Activated CD4-positive, alpha-beta memory T cell treated with anti-CD3 and anti-CD28 coated beads, Interleukin-2, amount 10 ng/mL, durations not matched to agents 7 days and 5 days (primary cell): ENCODE data around the gene WFS1. TPM values are rescaled to one million over a fixed set of nuclear protein-coding genes. Genes with fewer than 3 reads are reported as not detected.

Experiments
- CTCF ChIA-PET: fragments of 350-600 bp; sonication (Branson Sonifier 250); formaldehyde crosslinking; loops from one replicate; lab custom pipeline; 2021; ENCODE audit warnings: antibody characterized with exemption, inconsistent platforms; lab: Charles Lee
- POLR2A ChIA-PET: fragments of 350-600 bp; sonication (Branson Sonifier 250); formaldehyde crosslinking; loops from one replicate; lab custom pipeline; 2021; ENCODE audit warnings: antibody characterized with exemption; lab: Charles Lee
- DNase-seq: peaks from one replicate; pipeline ENCODE4 v3.0.0-alpha.2; 2020
- H3K27ac Mint-ChIP-seq: one replicate; pipeline ENCODE4 v1.8.0; 2021; ENCODE audit warnings: mild to moderate bottlenecking, mixed read lengths
- H3K27me3 Mint-ChIP-seq: one replicate; pipeline ENCODE4 v1.8.0; 2021; ENCODE audit warnings: mixed read lengths
- H3K36me3 Mint-ChIP-seq: one replicate; pipeline ENCODE4 v1.8.0; 2021; ENCODE audit warnings: low read depth, mixed read lengths
- H3K4me1 Mint-ChIP-seq: one replicate; pipeline ENCODE4 v1.8.0; 2021; ENCODE audit warnings: mixed read lengths
- H3K4me3 Mint-ChIP-seq: one replicate; pipeline ENCODE4 v1.8.0; 2021; ENCODE audit warnings: mild to moderate bottlenecking, mixed read lengths
- H3K9me3 Mint-ChIP-seq: one replicate; pipeline ENCODE4 v1.8.0; 2021; ENCODE audit warnings: mixed read lengths
- total RNA-seq, 2 experiments: library from RNA; stranded (reverse); gene quantifications; one replicate each; pipeline ENCODE4 v1.2.3, GENCODE V29; 2021

The WFS1 gene
- total RNA-seq, 2 experiments from 2014 or later, result 2.4 to 3.5 TPM

DNA sequence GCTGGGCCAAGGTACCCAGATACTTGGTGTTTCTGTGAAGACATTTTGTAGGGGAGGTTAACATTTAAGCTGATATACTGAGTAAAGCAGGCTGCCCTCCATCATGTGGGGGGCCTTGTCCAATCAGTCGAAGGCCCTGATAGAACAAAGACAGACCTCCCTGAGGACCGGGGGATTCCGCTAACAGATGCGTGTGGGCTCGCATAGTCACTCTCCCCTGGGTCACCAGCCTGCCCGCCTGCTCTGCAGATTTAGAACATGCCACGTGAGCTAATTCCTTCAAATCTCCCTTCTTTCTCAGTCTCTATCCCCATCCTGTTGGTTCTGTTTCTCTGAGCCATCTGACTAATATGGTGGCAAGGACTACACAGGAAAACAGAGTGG is 60.7 kb downstream of the WFS1 start:
- POLR2A ChIA-PET, result interaction anchor here (1.5 to 1.7 kb wide), 3 partner anchors 10 to 151 kb away, joined by 3 to 6 read pairs (median 4); no protein-coding TSS in a partner anchor
- no peaks in the 10 kb centered on the region for H3K36me3 Mint-ChIP-seq

DNA sequence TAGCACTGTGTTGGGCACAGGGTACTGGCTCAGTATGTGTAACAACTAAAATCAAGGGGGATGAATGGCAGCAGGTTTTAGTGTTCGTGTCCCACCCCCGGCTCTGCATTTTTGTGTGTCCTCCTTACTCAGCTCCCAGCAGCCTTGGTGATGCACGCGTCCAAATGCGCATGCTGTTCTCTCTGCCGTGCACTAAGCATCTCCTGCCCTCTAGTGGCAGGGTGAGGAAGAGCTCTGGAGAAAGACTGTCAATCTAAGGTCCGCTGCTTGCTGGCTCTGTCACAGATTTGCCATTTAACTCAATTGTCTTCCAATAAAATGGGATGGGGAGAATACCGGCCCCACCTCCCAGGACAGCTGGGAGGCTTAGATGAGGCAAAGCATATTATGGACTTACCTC is 61.4 kb downstream of the WFS1 start:
- ChIA-PET POLR2A (interaction anchor here (0.5 to 1.7 kb wide), 4 partner anchors 11 to 151 kb away, joined by 3 to 6 read pairs (median 4); no protein-coding TSS in a partner anchor), CTCF (interaction anchor here (0.6 to 14.4 kb wide), 35 partner anchors 10 to 1473 kb away, joined by 3 to 341 read pairs (median 4); partner anchors contain the start of genes JAKMIP1 and WFS1)
- Mint-ChIP-seq H3K4me3 (no peak overlapping the region), H3K36me3 (no peaks in the 10 kb centered on the region), H3K4me1 (peaks cover 2% of the 10 kb centered on the region), H3K27me3 (peaks cover 23% of the 10 kb centered on the region), H3K27ac (no peak overlapping the region), H3K9me3 (peaks cover 3% of the 10 kb centered on the region)
- peak; percentile 47 for DNase-seq

More for the DNA sequence above, 60.7 kb downstream of the WFS1 start:
- CTCF ChIA-PET, result interaction anchor here (0.6 to 14.4 kb wide), 29 partner anchors 9 to 508 kb away, joined by 3 to 341 read pairs (median 4); partner anchors contain the start of gene WFS1
- peaks cover 27% of the 10 kb centered on the region for H3K27me3 Mint-ChIP-seq
- H3K9me3 Mint-ChIP-seq, result peaks cover 3% of the 10 kb centered on the region
- DNase-seq, result no peak
- H3K4me1 Mint-ChIP-seq, result peaks cover 4% of the 10 kb centered on the region
- no peak overlapping the region for H3K27ac Mint-ChIP-seq
- no peak overlapping the region for H3K4me3 Mint-ChIP-seq

DNA sequence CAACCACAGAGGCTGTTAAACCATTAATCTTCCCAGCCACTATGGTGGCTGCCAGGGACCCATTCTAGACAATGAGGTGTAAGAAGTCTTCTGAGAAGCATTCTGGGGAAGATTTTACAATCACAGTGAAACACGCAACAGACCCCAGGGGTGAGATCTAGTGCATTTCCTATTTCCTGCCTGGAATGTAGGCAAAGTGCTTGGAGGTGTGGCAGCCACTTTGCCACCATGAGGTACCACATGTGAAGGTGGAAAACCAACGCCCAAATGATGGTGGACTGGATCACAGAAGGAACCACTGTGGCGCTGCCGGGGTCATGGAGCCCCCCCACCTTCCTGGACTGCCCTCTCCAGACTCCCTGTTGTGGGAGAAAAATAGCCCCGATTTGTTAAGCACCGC is 61.8 kb downstream of the WFS1 start:
- CTCF ChIA-PET, result interaction anchor here (0.6 to 14.4 kb wide), 33 partner anchors 10 to 1473 kb away, joined by 3 to 341 read pairs (median 5); partner anchors contain the start of genes JAKMIP1 and WFS1
- Mint-ChIP-seq H3K36me3 (no peaks in the 10 kb centered on the region), H3K4me1 (peaks cover 2% of the 10 kb centered on the region), H3K4me3 (no peak overlapping the region), H3K27ac (no peak overlapping the region), H3K9me3 (peaks cover 3% of the 10 kb centered on the region), H3K27me3 (peaks cover 20% of the 10 kb centered on the region)
- DNase-seq, result no peak
- POLR2A ChIA-PET, result interaction anchor here (0.5 to 1.5 kb wide), 3 partner anchors 57 to 152 kb away, joined by 3 to 6 read pairs (median 3); no protein-coding TSS in a partner anchor

DNA sequence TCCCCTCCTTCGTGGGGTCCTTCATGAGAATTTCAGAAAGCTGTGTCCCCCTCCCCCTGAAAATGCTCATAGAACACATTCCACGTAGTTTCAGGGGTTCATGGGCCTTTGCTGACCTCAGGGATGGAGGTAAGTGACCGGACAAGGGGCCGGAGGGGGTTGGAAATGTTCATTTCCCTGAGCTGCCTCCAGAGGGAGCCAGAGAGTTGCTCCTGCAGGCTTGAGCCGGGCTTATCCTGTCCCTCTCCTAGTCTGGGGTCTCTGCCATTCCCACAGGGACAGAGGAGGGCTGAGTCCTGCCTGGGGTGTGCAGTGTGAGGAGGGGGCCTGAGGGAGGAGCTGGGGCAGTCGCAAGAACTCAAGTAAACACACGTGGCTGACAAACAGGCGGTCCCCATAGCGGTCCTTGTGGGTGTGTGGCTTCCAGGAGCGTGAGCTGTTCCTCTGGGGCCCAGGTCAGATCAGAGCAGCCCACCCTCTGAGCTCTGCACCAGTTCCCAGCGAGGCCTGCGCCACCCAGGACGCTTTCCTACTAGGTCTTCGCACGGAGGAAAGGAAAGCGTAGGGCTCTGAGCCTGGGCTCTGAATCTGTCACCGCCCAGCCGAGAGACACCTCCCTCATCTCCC is 62.5 kb downstream of the WFS1 start:
- H3K4me3 Mint-ChIP-seq, result no peak overlapping the region
- ChIA-PET POLR2A (interaction anchor here (0.7 to 1.5 kb wide), 3 partner anchors 81 to 152 kb away, joined by 3 to 6 read pairs (median 3); partner anchors contain the start of gene JAKMIP1), CTCF (interaction anchor here (0.6 to 14.4 kb wide), 29 partner anchors 8 to 333 kb away, joined by 3 to 341 read pairs (median 5); partner anchors contain the start of genes JAKMIP1 and WFS1)
- peaks cover 22% of the 10 kb centered on the region for H3K27me3 Mint-ChIP-seq
- H3K4me1 Mint-ChIP-seq, result peaks cover 4% of the 10 kb centered on the region
- no peak overlapping the region for H3K27ac Mint-ChIP-seq
- peaks cover 3% of the 10 kb centered on the region for H3K9me3 Mint-ChIP-seq
- peak; percentile 36 for DNase-seq
- no peaks in the 10 kb centered on the region for H3K36me3 Mint-ChIP-seq

DNA sequence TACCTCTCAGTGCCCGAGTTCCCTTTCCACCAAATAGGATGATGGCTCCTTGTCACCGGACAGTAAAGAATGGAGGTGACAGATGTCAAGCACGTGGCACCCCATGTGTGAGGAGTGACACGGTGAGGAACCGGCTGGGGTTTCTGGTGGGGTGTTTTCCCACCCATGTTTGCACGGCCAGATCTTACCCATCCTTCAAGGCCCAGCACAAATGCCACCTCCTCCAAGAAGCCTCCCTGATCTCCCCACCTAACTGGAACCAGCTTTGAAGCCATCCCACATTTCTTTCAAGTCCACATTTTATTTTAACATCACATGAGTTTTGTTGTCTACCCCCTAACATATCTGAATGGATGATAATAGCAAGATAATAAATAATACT is 63.0 kb downstream of the WFS1 start:
- no peak overlapping the region for H3K4me3 Mint-ChIP-seq
- H3K36me3 Mint-ChIP-seq, result no peaks in the 10 kb centered on the region
- DNase-seq, result no peak
- peaks cover 9% of the 10 kb centered on the region for H3K4me1 Mint-ChIP-seq
- H3K27me3 Mint-ChIP-seq, result peaks cover 26% of the 10 kb centered on the region
- peaks cover 3% of the 10 kb centered on the region for H3K9me3 Mint-ChIP-seq
- POLR2A ChIA-PET, result interaction anchor here (0.7 kb wide), 1 partner anchor 133 kb away, joined by 3 read pairs; the partner anchor contains the start of gene JAKMIP1
- CTCF ChIA-PET, result interaction anchor here (0.7 to 14.4 kb wide), 19 partner anchors 9 to 334 kb away, joined by 3 to 341 read pairs (median 9); partner anchors contain the start of gene WFS1
- no peak overlapping the region for H3K27ac Mint-ChIP-seq

DNA sequence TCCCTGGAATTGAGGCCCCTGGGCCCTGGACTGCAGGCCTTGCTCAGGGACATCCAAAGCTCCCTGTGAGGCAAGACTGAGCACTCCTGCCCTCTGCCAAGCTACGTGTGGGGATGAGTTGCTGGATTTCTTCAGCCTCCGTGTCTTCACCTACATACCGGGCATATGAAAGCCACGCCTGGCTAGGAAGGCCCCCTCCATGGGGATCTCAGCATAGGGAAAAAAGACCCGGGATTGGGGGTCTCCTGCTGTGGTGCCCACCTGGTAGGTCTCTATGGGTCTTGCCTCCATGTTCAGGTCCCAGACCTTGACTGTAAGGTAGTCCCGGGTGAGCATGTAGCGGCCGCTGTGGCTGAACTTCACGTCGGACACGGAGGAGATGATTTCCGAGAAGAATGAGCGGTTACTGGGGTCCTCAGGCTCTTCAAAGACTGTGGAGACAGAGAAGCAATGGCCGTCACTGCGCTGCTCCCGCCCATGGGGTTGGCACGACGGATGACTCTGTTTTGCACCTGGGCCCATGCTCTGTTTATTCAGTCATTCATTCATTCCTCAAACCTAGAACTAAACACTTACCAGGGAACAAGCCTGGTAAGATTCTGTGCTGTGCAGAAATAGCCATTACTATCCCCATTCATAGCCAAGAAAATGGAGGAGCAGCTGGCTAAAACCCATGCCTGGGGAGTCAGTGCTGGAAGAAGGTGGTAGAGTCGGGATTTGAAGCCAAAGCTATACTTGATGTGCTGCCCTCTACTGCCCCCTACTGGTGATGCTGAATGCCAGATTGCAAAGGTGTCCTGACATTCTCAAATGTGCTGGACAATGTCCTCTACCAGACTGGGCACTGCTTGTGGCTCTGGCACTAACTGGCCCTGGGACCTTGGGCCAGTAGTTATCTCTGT is 63.9 kb downstream of the WFS1 start:
- DNase-seq, result peak; percentile 45
- POLR2A ChIA-PET, result no interaction called here
- CTCF ChIA-PET, result interaction anchor here (1.0 to 14.4 kb wide), 19 partner anchors 9 to 335 kb away, joined by 3 to 341 read pairs (median 11); partner anchors contain the start of gene WFS1
- H3K27me3 Mint-ChIP-seq, result peaks cover 23% of the 10 kb centered on the region
- H3K27ac Mint-ChIP-seq, result no peak overlapping the region
- no peak overlapping the region for H3K4me3 Mint-ChIP-seq
- H3K9me3 Mint-ChIP-seq, result peaks cover 3% of the 10 kb centered on the region
- no peaks in the 10 kb centered on the region for H3K36me3 Mint-ChIP-seq
- peaks cover 18% of the 10 kb centered on the region for H3K4me1 Mint-ChIP-seq

DNA sequence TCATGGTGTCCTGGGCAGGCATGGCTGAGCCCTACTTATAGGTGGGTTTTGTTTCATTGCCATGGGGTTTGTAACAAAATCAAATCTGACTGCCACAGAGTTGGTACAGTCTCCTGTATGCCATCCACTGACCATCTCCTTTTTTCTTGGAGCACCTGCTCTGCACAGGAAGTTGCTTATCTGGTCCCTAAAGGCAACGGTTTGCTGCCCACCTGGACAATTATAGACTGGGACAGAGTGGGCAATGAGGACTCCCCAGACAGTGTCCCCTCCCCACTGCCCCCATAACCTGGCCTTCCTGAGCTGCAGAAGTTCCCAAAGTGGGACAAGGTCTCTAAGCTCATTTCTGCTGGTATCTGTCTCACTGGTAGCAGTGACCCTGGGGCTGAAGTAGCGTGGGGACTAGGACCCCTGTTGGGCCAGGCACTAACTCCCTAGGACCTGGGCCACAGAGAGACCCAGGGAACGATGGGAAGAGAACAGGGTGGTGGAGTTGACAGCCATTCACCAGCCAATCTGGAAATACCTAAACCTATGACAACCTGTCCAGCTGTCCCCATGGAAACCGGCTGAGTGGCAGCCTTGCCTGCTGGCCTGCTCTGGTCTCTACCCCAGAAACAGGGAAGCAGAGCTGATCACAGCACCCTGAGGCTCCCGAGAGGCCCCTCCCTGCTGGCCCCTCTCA is 64.7 kb downstream of the WFS1 start:
- H3K9me3 Mint-ChIP-seq, result peaks cover 3% of the 10 kb centered on the region
- H3K4me3 Mint-ChIP-seq, result no peak overlapping the region
- H3K27ac Mint-ChIP-seq, result no peak overlapping the region

DNA sequence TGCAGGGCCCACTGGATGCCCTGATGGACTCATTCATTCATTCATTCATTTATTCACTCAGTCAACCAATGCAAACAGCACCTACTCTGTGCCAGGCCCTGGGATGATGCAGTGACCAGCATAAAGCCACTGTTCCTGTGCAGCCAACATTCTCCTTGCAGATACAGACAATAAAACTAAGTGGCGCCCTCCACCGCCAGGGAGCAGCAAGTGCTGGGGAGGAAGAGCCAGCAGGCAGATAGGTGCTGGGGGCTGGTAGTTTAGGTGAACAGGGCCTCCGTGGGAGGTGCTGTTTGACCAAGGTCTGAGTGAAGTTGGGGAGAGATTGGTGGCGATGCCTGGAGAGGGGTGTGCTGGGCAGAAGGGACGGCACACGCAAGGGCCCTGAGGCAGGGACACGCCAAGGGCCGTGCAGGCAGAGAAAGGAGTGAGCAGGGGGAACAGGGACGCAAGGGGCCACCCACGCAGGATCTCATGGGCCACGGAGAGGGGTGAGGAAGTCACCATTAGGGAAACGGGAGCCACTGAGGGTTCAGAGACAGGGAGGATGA is 65.5 kb downstream of the WFS1 start:
- POLR2A ChIA-PET, result no interaction called here
- no peak overlapping the region for H3K4me3 Mint-ChIP-seq
- peaks cover 22% of the 10 kb centered on the region for H3K27me3 Mint-ChIP-seq
- peaks cover 30% of the 10 kb centered on the region for H3K4me1 Mint-ChIP-seq
- H3K9me3 Mint-ChIP-seq, result peaks cover 3% of the 10 kb centered on the region
- CTCF ChIA-PET, result interaction anchor here (0.5 to 2.8 kb wide), 6 partner anchors 8 to 337 kb away, joined by 3 to 12 read pairs (median 8); no protein-coding TSS in a partner anchor
- no peak overlapping the region for H3K27ac Mint-ChIP-seq
- H3K36me3 Mint-ChIP-seq, result no peaks in the 10 kb centered on the region
- no peak for DNase-seq

More for the DNA sequence above, 64.7 kb downstream of the WFS1 start:
- DNase-seq, result no peak
- ChIA-PET POLR2A (no interaction called here), CTCF (interaction anchor here (0.5 to 4.5 kb wide), 11 partner anchors 9 to 336 kb away, joined by 3 to 29 read pairs (median 5); no protein-coding TSS in a partner anchor)
- Mint-ChIP-seq H3K36me3 (no peaks in the 10 kb centered on the region), H3K27me3 (peaks cover 23% of the 10 kb centered on the region), H3K4me1 (peaks cover 26% of the 10 kb centered on the region)

DNA sequence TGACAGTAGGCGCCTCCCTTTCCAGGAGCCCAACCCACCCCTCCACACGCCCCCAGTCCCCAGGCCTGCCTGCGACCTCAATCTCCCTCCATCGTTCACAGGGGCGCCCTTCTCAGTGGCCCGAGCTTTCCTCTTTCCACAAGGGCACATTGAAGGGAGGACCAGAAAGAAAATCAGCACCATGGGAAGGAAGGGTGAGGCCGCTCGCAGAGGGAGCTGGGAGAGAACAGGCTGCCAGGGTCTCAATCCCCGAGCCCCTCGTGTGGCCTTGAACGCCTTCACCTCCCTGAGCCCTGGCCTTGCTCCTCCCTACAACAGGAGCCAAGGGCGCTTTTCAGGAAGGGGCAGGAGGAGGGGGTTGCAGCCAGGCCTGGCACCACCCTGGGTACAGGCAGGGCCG is 66.5 kb downstream of the WFS1 start:
- POLR2A ChIA-PET, result no interaction called here
- Mint-ChIP-seq H3K27ac (no peak overlapping the region), H3K36me3 (no peaks in the 10 kb centered on the region), H3K27me3 (peaks cover 29% of the 10 kb centered on the region), H3K4me1 (peaks cover 32% of the 10 kb centered on the region), H3K4me3 (no peak overlapping the region), H3K9me3 (peaks cover 3% of the 10 kb centered on the region)
- no peak for DNase-seq
- CTCF ChIA-PET, result no interaction called here

DNA sequence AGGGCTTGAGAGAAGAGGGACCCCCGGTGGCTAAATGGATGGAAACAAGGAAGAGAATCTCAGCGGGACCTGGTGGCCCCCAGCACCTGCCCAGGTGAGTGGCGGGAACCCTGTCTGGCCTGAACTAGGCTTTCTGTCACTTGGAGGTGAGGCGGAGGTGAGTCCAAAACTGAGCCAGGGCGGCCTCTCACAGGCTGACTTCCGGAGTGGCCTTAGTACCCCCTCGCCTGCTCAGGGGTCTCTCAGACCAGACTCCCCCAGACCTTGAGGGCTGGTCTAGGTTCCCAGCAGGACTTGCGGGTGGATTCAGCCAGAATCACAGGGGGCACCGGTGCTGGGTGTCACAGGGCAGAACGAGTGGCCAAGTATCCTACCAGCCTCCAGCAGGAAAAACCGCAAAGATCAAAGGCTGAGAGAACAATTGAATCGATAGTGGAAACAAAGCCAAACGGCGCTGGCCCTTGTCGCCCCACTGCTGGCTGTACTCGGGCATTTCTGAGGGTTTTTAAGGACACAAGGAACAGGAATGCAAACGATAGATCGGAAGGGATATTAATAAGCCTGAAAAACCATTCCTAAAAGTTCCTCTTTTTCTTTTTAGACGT is 67.8 kb downstream of the WFS1 start:
- Mint-ChIP-seq H3K36me3 (no peaks in the 10 kb centered on the region), H3K4me3 (peak overlapping the region; percentile 60), H3K4me1 (peaks cover 32% of the 10 kb centered on the region), H3K27ac (no peak overlapping the region), H3K27me3 (peaks cover 35% of the 10 kb centered on the region), H3K9me3 (no peaks in the 10 kb centered on the region)
- POLR2A ChIA-PET, result interaction anchor here (0.8 kb wide), 1 partner anchor 10 kb away, joined by 4 read pairs; no protein-coding TSS in a partner anchor
- CTCF ChIA-PET, result interaction anchor here (1.4 kb wide), 1 partner anchor 340 kb away, joined by 4 read pairs; no protein-coding TSS in a partner anchor
- no peak for DNase-seq
